ENCODE results near the gene HERPUD2. TPM values are rescaled to one million over a fixed set of nuclear protein-coding genes. Genes with fewer than 3 reads are reported as not detected.

HERPUD2 gene
- total RNA-seq (10 to 100 TPM; 65.2 to 72.8 TPM), polyA plus RNA-seq (10 to 100 TPM; 58.7 to 78.2 (median 75.9) TPM), total RNA-seq (30.0 to 115 (median 96.6) reads per million in 6 experiments)

- peak; percentile 86 to 95 (median 92) for DNase-seq
- Mint-ChIP-seq H3K27ac (peak within 1 kb of the TSS; percentile 95 to 100 (median 99)), H3K27me3 (no peaks in the 10 kb centered on the region), H3K4me1 (peaks cover 23 to 69% (median 55%) of the 10 kb centered on the region in 4 donors), H3K9me3 (no peaks in the 10 kb centered on the region), H3K4me3 (peak within 1 kb of the TSS; percentile 90 to 99 (median 95)), H3K36me3 (peaks cover 0 to 10% (median 4%) of the 10 kb centered on the region in 3 donors)
- ATAC-seq = peak; percentile 85 to 86
- POLR2A ChIA-PET = interaction anchor here (0.6 to 4.3 kb wide), 18 partner anchors 9 to 110 kb away, joined by 3 to 76 read pairs (median 4); partner anchors contain the start of gene SEPTIN7
Observed at GRCh38 chr7:35694784-35695472, at the start of gene HERPUD2. Gene HERPUD2, minus strand, starts transcription at chr7:35695135. Its CDS starts 805 bp downstream, at chr7:35694330.

DNA sequence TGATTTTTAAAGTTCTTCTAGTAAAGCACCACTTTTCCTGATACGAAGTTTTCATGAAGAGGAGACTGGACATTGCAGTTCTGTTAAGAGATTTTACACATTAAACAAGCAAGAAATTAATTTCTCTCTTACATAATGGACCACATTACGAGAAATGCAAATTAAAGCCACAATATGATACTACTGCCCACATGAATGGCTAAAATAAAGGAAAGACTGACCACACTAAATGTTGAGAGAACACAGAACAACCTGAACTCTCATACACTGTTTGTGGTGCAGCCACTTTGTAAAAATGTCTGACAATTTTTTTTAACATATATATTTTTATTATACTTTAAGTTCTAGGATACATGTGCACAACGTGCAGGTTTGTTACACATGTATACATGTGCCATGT, 44.0 kb upstream of the HERPUD2 start:
- no peaks in the 10 kb centered on the region for H3K27me3 Mint-ChIP-seq
- H3K9me3 Mint-ChIP-seq = peaks cover 0 to 14% (median 7%) of the 10 kb centered on the region in 9 donors
- POLR2A ChIA-PET = no interaction called here
- H3K36me3 Mint-ChIP-seq = peaks cover 0 to 5% (median 5%) of the 10 kb centered on the region in 3 donors
- H3K27ac Mint-ChIP-seq = no peak overlapping the region
- DNase-seq (no peak), ATAC-seq (no peak)
- H3K4me3 Mint-ChIP-seq = no peak overlapping the region
- H3K4me1 Mint-ChIP-seq = peaks cover 0 to 2% (median 0%) of the 10 kb centered on the region in 4 donors

GRCh38 chr7:35736725-35737124, 41.8 kb upstream of the HERPUD2 start:
- DNase-seq = no peak
- Mint-ChIP-seq H3K27ac (peak overlapping the region in 2 of 10 donors; percentile 12 to 33), H3K4me1 (peaks cover 0 to 5% (median under 1%) of the 10 kb centered on the region in 4 donors), H3K36me3 (no peaks in the 10 kb centered on the region), H3K9me3 (peaks cover 0 to 5% (median 1%) of the 10 kb centered on the region in 9 donors), H3K27me3 (no peaks in the 10 kb centered on the region), H3K4me3 (no peak overlapping the region)
- POLR2A ChIA-PET = no interaction called here
- no peak for ATAC-seq

- Mint-ChIP-seq H3K4me3 (no peak overlapping the region), H3K36me3 (no peaks in the 10 kb centered on the region), H3K9me3 (peaks cover 0 to 2% (median 1%) of the 10 kb centered on the region in 9 donors), H3K27me3 (no peaks in the 10 kb centered on the region), H3K4me1 (peaks cover 3 to 9% (median 5%) of the 10 kb centered on the region in 4 donors), H3K27ac (no peak overlapping the region)
- DNase-seq (no peak), ATAC-seq (no peak)
- POLR2A ChIA-PET = interaction anchor here (1.2 kb wide), 1 partner anchor 9 kb away, joined by 6 read pairs; no protein-coding TSS in a partner anchor
Observed at GRCh38 chr7:35735396-35735795, 40.5 kb upstream of the HERPUD2 start.

- no peak for ATAC-seq
- H3K27ac Mint-ChIP-seq = peak overlapping the region in 2 of 10 donors; percentile 12 to 39
- H3K4me1 Mint-ChIP-seq = peaks cover 12 to 22% (median 16%) of the 10 kb centered on the region in 4 donors
- H3K27me3 Mint-ChIP-seq = no peaks in the 10 kb centered on the region
- peaks cover 0 to 1% (median 0%) of the 10 kb centered on the region in 9 donors for H3K9me3 Mint-ChIP-seq
- no peaks in the 10 kb centered on the region for H3K36me3 Mint-ChIP-seq
- no peak for DNase-seq
- POLR2A ChIA-PET = no interaction called here
- H3K4me3 Mint-ChIP-seq = no peak overlapping the region
Observed at GRCh38 chr7:35734001-35734483, 39.1 kb upstream of the HERPUD2 start.

- Mint-ChIP-seq H3K36me3 (no peaks in the 10 kb centered on the region), H3K27me3 (no peaks in the 10 kb centered on the region), H3K9me3 (no peaks in the 10 kb centered on the region), H3K27ac (peak overlapping the region in 2 of 10 donors; percentile 67 to 78), H3K4me3 (no peak overlapping the region), H3K4me1 (peaks cover 24 to 49% (median 41%) of the 10 kb centered on the region in 4 donors)
- DNase-seq (no peak), ATAC-seq (no peak)
- POLR2A ChIA-PET = interaction anchor here (0.7 kb wide), 1 partner anchor 20 kb away, joined by 7 read pairs; no protein-coding TSS in a partner anchor
Observed at GRCh38 chr7:35731349-35731748, 36.4 kb upstream of the HERPUD2 start.

GRCh38 chr7:35729061-35729783, 34.3 kb upstream of the HERPUD2 start:
- Mint-ChIP-seq H3K27ac (peak overlapping the region in 8 of 10 donors; percentile 47 to 94 (median 76)), H3K4me3 (peak overlapping the region in 5 of 10 donors; percentile 9 to 62 (median 14)), H3K4me1 (peaks cover 26 to 68% (median 60%) of the 10 kb centered on the region in 4 donors), H3K9me3 (no peaks in the 10 kb centered on the region), H3K27me3 (no peaks in the 10 kb centered on the region), H3K36me3 (no peaks in the 10 kb centered on the region)
- POLR2A ChIA-PET = interaction anchor here (1.0 to 2.3 kb wide), 2 partner anchors 71 to 161 kb away, joined by 4 to 18 read pairs; partner anchors contain the start of gene SEPTIN7
- DNase-seq (peak in 2 of 10 donors; percentile 51 to 53), ATAC-seq (peak in 1 of 2 donors; percentile 43)

DNA sequence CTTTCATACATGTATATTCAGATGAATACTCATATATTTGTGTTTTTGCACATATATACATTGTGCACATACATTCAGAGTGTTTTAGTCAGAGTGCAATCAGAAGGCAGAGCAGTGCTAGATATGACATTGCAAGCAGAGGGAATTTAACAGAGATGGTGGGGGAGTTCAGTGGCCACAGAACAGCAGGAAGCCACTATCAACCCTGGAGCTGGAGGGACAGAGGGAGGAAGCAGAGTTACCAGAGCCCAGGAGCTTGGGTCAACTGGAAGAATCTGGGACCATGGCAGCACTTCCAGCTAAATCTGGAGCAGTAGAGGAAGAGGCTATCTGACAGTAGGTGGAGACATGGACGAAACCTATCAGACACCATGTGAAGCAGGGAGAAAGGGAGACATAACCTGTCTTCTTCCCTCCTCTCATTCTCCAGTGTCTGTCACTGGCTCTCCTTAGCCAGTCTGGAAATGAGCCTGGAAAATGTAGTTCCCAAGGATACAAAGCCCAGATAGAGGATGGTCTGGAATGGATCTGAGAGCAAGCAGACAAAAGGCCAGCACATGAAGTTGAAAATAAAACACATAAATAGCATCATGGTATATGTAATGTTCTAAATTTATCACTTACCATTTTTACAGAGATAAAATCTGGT, 33.6 kb upstream of the HERPUD2 start:
- H3K36me3 Mint-ChIP-seq = no peaks in the 10 kb centered on the region
- H3K27ac Mint-ChIP-seq = peak overlapping the region in 9 of 10 donors; percentile 34 to 94 (median 74)
- no peaks in the 10 kb centered on the region for H3K9me3 Mint-ChIP-seq
- ATAC-seq (no peak), DNase-seq (no peak)
- POLR2A ChIA-PET = interaction anchor here (1.0 to 2.3 kb wide), 2 partner anchors 72 to 162 kb away, joined by 4 to 18 read pairs; partner anchors contain the start of gene SEPTIN7
- peaks cover 23 to 75% (median 66%) of the 10 kb centered on the region in 4 donors for H3K4me1 Mint-ChIP-seq
- peak overlapping the region in 4 of 10 donors; percentile 14 to 62 (median 36) for H3K4me3 Mint-ChIP-seq
- H3K27me3 Mint-ChIP-seq = no peaks in the 10 kb centered on the region

DNA sequence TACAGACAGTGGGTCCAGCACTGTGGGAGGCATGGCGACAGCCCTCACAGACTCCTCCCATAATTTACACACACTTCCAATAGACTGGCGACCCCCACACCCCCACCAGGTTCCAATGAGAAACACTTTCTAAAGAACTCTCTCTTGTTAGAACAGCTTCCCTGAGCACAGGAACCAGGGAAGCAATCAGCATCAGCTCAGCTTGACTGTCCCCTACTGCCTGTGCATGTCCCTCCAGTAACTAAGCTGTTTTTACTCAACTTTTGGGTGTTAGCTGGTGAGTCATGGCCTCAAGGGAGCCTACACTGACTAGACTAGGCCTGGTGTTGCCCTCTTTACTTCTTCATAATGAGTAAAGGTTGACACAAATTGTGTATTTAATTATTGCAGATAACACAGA, 32.6 kb upstream of the HERPUD2 start:
- Mint-ChIP-seq H3K36me3 (no peaks in the 10 kb centered on the region), H3K4me1 (peaks cover 23 to 85% (median 75%) of the 10 kb centered on the region in 4 donors), H3K9me3 (peaks cover 0 to 2% (median 0%) of the 10 kb centered on the region in 9 donors), H3K27ac (peak overlapping the region in 8 of 10 donors; percentile 9 to 97 (median 66)), H3K27me3 (no peaks in the 10 kb centered on the region), H3K4me3 (peak overlapping the region in 1 of 10 donors; percentile 17)
- DNase-seq (peak in 1 of 10 donors; percentile 30), ATAC-seq (peak in 1 of 2 donors; percentile 16)
- POLR2A ChIA-PET = interaction anchor here (0.9 to 1.6 kb wide), 2 partner anchors 9 to 182 kb away, joined by 3 read pairs; no protein-coding TSS in a partner anchor

- POLR2A ChIA-PET = interaction anchor here (0.9 to 2.1 kb wide), 4 partner anchors 8 to 183 kb away, joined by 3 to 16 read pairs (median 4); partner anchors contain the start of gene SEPTIN7
- Mint-ChIP-seq H3K36me3 (no peaks in the 10 kb centered on the region), H3K4me3 (peak overlapping the region in 1 of 10 donors; percentile 37), H3K4me1 (peaks cover 25 to 93% (median 80%) of the 10 kb centered on the region in 4 donors), H3K9me3 (peaks cover 0 to 2% (median 0%) of the 10 kb centered on the region in 9 donors), H3K27ac (peak overlapping the region in 9 of 10 donors; percentile 14 to 97 (median 76)), H3K27me3 (no peaks in the 10 kb centered on the region)
- DNase-seq (no peak), ATAC-seq (no peak)
Observed at GRCh38 chr7:35726654-35727053, 31.7 kb upstream of the HERPUD2 start.

DNA sequence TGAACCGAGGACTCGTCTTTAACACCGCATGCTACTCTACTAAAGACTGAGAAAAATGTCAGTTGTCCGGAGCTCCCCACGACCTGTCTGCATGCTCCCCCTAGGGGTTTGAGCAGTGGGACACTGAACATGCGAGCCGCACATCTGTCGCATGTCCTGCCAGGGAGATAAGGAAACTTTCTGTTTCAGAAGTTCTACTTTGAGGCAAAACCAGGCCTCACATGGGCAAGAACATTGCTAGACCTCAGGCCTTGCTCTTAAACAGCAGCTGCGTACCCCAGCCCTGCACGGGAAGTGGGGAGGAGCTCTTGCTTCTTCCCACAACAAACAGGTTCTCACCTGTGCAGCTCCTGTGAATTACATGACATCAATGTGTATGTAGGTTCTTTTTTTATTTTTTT, 30.3 kb upstream of the HERPUD2 start:
- peaks cover 24 to 93% (median 79%) of the 10 kb centered on the region in 4 donors for H3K4me1 Mint-ChIP-seq
- POLR2A ChIA-PET = interaction anchor here (0.6 to 2.1 kb wide), 6 partner anchors 16 to 168 kb away, joined by 3 to 16 read pairs (median 4); partner anchors contain the start of genes HERPUD2 and SEPTIN7
- DNase-seq (peak; percentile 27 to 90 (median 83)), ATAC-seq (peak; percentile 80 to 95)
- peak overlapping the region; percentile 60 to 86 (median 77) for H3K4me3 Mint-ChIP-seq
- H3K36me3 Mint-ChIP-seq = no peaks in the 10 kb centered on the region
- H3K27me3 Mint-ChIP-seq = no peaks in the 10 kb centered on the region
- peaks cover 0 to 2% (median 0%) of the 10 kb centered on the region in 9 donors for H3K9me3 Mint-ChIP-seq
- H3K27ac Mint-ChIP-seq = peak overlapping the region; percentile 83 to 98 (median 96)
